IMR-90 (cell line): ENCODE data around the gene PTPRF. TPM values are rescaled to one million over a fixed set of nuclear protein-coding genes. Genes with fewer than 3 reads are reported as not detected.

Experiments used
- ATAC-seq: fragments of 200-7000 bp; cut with Tn5 transposase; 2 replicates; pipeline ENCODE4 v1.9.1; 2020; ENCODE audit warnings: low read depth, mild to moderate bottlenecking, moderate library complexity
- BruUV-seq: library from RNA; stranded (reverse); fragments of 400-500 nt; replicated peaks from 2 replicates; lab custom pipeline; 2021; lab: Mats Ljungman, UMichigan
- CTCF ChIA-PET: fragments of 300-600 bp; formaldehyde crosslinking; extraction: SDS; loops from one replicate; lab custom pipeline; 2021; ENCODE audit warnings: antibody characterized with exemption; lab: Yijun Ruan, JAX
- POLR2A ChIA-PET: fragments of 300-600 bp; sonication (Branson Sonifier 250); formaldehyde crosslinking; loops from one replicate; lab custom pipeline; 2022; ENCODE audit warnings: antibody characterized with exemption; ENCODE audit not compliant: unreplicated experiment; lab: Charles Lee
- DNase-seq: peaks from one replicate; pipeline ENCODE4 v3.0.0; 2013
- H2AFZ ChIP-seq: replicated peaks from 2 replicates; pipeline ENCODE3; 2013; ENCODE audit warnings: low read length, mild to moderate bottlenecking; ENCODE audit not compliant: poor library complexity
- H2AK5ac ChIP-seq: 2 replicates; pipeline ENCODE4 v1.6.1; 2013; ENCODE audit warnings: low read depth, low read length, inconsistent platforms
- H2AK9ac ChIP-seq: replicated peaks from 2 replicates; pipeline ENCODE3; 2013; ENCODE audit warnings: mild to moderate bottlenecking, low read depth, low read length, moderate library complexity; ENCODE audit not compliant: poor library complexity
- H2BK120ac ChIP-seq: 2 replicates; pipeline ENCODE4 v1.6.1; 2013; ENCODE audit warnings: low read depth, low read length, inconsistent platforms
- H2BK15ac ChIP-seq: 3 replicates; pipeline ENCODE4 v1.6.1; 2013; ENCODE audit warnings: low read depth, low read length, inconsistent platforms
- H2BK20ac ChIP-seq: 2 replicates; pipeline ENCODE4 v1.6.1; 2013; ENCODE audit warnings: low read depth, mild to moderate bottlenecking, inconsistent platforms, low read length, moderate library complexity
- H2BK5ac ChIP-seq: 2 replicates; pipeline ENCODE4 v1.6.1; 2013; ENCODE audit warnings: mild to moderate bottlenecking, low read depth, low read length, inconsistent platforms; ENCODE audit not compliant: poor library complexity, severe bottlenecking
- H3K14ac ChIP-seq: replicated peaks from 2 replicates; pipeline ENCODE4 v1.6.1; 2013; ENCODE audit warnings: low read depth, low read length, inconsistent platforms
- H3K18ac ChIP-seq: 2 replicates; pipeline ENCODE4 v1.6.1; 2013; ENCODE audit warnings: low read depth, low read length, control low read depth
- H3K23ac ChIP-seq: 2 replicates; pipeline ENCODE4 v1.6.1; 2013; ENCODE audit warnings: low read depth, low read length, inconsistent platforms
- H3K27ac ChIP-seq: 2 replicates; pipeline ENCODE4 v1.5.1; 2013; ENCODE audit warnings: mild to moderate bottlenecking, control low read depth, low read length; ENCODE audit not compliant: insufficient read depth
- H3K27me3 ChIP-seq: 2 replicates; pipeline ENCODE4 v1.6.1; 2013; ENCODE audit warnings: low read length; ENCODE audit not compliant: control insufficient read depth, insufficient read depth
- H3K36me3 ChIP-seq: 2 replicates; pipeline ENCODE4 v1.6.1; 2013; ENCODE audit warnings: low read length, mixed read lengths; ENCODE audit not compliant: control insufficient read depth, insufficient read depth
- H3K4ac ChIP-seq: 2 replicates; pipeline ENCODE4 v1.6.1; 2013; ENCODE audit warnings: low read depth, low read length, inconsistent platforms
- H3K4me1 ChIP-seq: 2 replicates; pipeline ENCODE4 v1.6.1; 2013; ENCODE audit warnings: low read length, mixed read lengths; ENCODE audit not compliant: control insufficient read depth, insufficient read depth
- H3K4me2 ChIP-seq: 2 replicates; pipeline ENCODE4 v1.6.1; 2013; ENCODE audit warnings: low read depth, mild to moderate bottlenecking, control low read depth, low read length, moderate library complexity
- H3K4me3 ChIP-seq: 2 replicates; pipeline ENCODE4 v1.5.1; 2013; ENCODE audit warnings: low read depth, mild to moderate bottlenecking, control low read depth, low read length, moderate library complexity; ENCODE audit not compliant: insufficient read depth
- H3K56ac ChIP-seq: 2 replicates; pipeline ENCODE4 v1.6.1; 2013; ENCODE audit warnings: low read length, inconsistent platforms; ENCODE audit not compliant: insufficient read depth; ENCODE audit errors: extremely low read depth
- H3K79me1 ChIP-seq, 2 experiments: 2 replicates each; pipeline ENCODE4 v1.6.1; 2013; ENCODE audit warnings: low read length in 2 of 2, inconsistent platforms in 1 of 2, low read depth in 1 of 2
- H3K9ac ChIP-seq: 2 replicates; pipeline ENCODE4 v1.6.1; 2013; ENCODE audit warnings: low read depth, low read length, control low read depth
- H3K9me1 ChIP-seq: 2 replicates; pipeline ENCODE4 v1.6.1; 2013; ENCODE audit warnings: low read length, inconsistent platforms; ENCODE audit not compliant: insufficient read depth
- H3K9me3 ChIP-seq: 2 replicates; pipeline ENCODE4 v1.6.1; 2013; ENCODE audit warnings: low read length; ENCODE audit not compliant: control insufficient read depth, insufficient read depth
- H4K20me1 ChIP-seq: 2 replicates; pipeline ENCODE4 v1.6.1; 2013; ENCODE audit warnings: low read length, inconsistent platforms; ENCODE audit not compliant: insufficient read depth
- H4K5ac ChIP-seq: 2 replicates; pipeline ENCODE4 v1.6.1; 2013; ENCODE audit warnings: mild to moderate bottlenecking, low read depth, low read length, control low read depth
- H4K8ac ChIP-seq, 2 experiments: 2 replicates each; pipeline ENCODE4 v1.6.1; 2013; ENCODE audit warnings: low read depth in 2 of 2, low read length in 2 of 2, control low read depth in 1 of 2, inconsistent platforms in 1 of 2
- H4K91ac ChIP-seq: 2 replicates; pipeline ENCODE4 v1.6.1; 2013; ENCODE audit warnings: low read depth, low read length, inconsistent platforms; ENCODE audit not compliant: insufficient read depth
- BHLHE40 ChIP-seq: fragments of 150-350 bp; IDR thresholded peaks from 2 replicates; pipeline ENCODE4 v1.6.1; 2016; ENCODE audit warnings: mild to moderate bottlenecking, low read depth, low read length
- CEBPB ChIP-seq: IDR thresholded peaks from 2 replicates; pipeline ENCODE4 v1.6.1; 2012; ENCODE audit warnings: low read depth, low read length, improper control_type of control experiment
- CHD1 ChIP-seq: IDR thresholded peaks from 2 replicates; pipeline ENCODE4 v1.6.1; 2012; ENCODE audit warnings: low read depth, low read length, improper control_type of control experiment
- FOS ChIP-seq: fragments of 150-350 bp; IDR thresholded peaks from 2 replicates; pipeline ENCODE4 v1.6.1; 2016; ENCODE audit warnings: low read depth, low read length
- MAFK ChIP-seq: IDR thresholded peaks from 2 replicates; pipeline ENCODE4 v1.6.1; 2012; ENCODE audit warnings: low read depth, low read length, improper control_type of control experiment
- MAZ ChIP-seq: IDR thresholded peaks from 2 replicates; pipeline ENCODE4 v1.6.1; 2012; ENCODE audit warnings: low read depth, mild to moderate bottlenecking, low read length, improper control_type of control experiment, moderate library complexity, borderline replicate concordance
- MXI1 ChIP-seq: IDR thresholded peaks from 2 replicates; pipeline ENCODE4 v1.6.1; 2012; ENCODE audit warnings: low read depth, mild to moderate bottlenecking, low read length, moderate library complexity, borderline replicate concordance
- NFE2L2 ChIP-seq: fragments of 150-350 bp; IDR thresholded peaks from 2 replicates; pipeline ENCODE4 v1.6.1; 2016; ENCODE audit warnings: low read depth, mild to moderate bottlenecking, low read length
- POLR2A ChIP-seq: IDR thresholded peaks from 2 replicates; pipeline ENCODE4 v1.6.1; 2012; ENCODE audit warnings: mild to moderate bottlenecking, low read depth, low read length
- RAD21 ChIP-seq: IDR thresholded peaks from 2 replicates; pipeline ENCODE4 v1.6.1; 2012; ENCODE audit warnings: low read length, improper control_type of control experiment
- RCOR1 ChIP-seq: IDR thresholded peaks from 2 replicates; pipeline ENCODE4 v1.6.1; 2012; ENCODE audit warnings: mild to moderate bottlenecking, low read length, improper control_type of control experiment; ENCODE audit not compliant: insufficient replicate concordance
- RFX5 ChIP-seq: IDR thresholded peaks from 2 replicates; pipeline ENCODE4 v1.8.0; 2012; ENCODE audit warnings: low read depth, mild to moderate bottlenecking, low read length, moderate library complexity
- WGBS, 2 experiments: methylation state at CpG; one replicate each; pipeline versions ENCODE4 v1.1.5 to v1.1.7; 2013; ENCODE audit warnings: missing lambda C conversion rate in 2 of 2; ENCODE audit not compliant: insufficient read length in 1 of 2; ENCODE audit errors: extremely low coverage in 2 of 2; 5-methylcytosine and 5-hydroxymethylcytosine counted together
- dilution Hi-C: fragments of 300-500 bp; cut with HindIII; formaldehyde crosslinking; loops from one replicate; pipeline ENCODE4 v1.14.3; 2018; ENCODE audit warnings: low sequenced_read_pairs; ENCODE audit not compliant: unreplicated experiment
- in situ Hi-C: fragments of 300-500 bp; cut with MboI; formaldehyde crosslinking; loops from 3 replicates; pipeline ENCODE4 v1.14.3; 2019; ENCODE audit warnings: low sequenced_read_pairs, inconsistent platforms, mixed read lengths
- intact Hi-C: fragments of 100-400 bp; cut with micrococcal nuclease; formaldehyde crosslinking; loops from 2 replicates; pipeline ENCODE4 v1.10.0; 2022
- polyA plus RNA-seq, 3 experiments: library from polyadenylated mRNA; depleted of rRNA; stranded (reverse); fragments of >200 nt; gene quantifications; 2 replicates each; pipeline ENCODE4 v1.2.3, GENCODE V29; 2012; ENCODE audit warnings: low replicate concordance in 1 of 3
- total RNA-seq: library from RNA; depleted of rRNA; stranded (reverse); fragments of >200 nt; gene quantifications from 2 replicates; pipeline ENCODE4 v1.2.3, GENCODE V29; 2012
- TF ChIP-seq, protein P1 (sequence below): conservative IDR thresholded peaks from 2 replicates; pipeline ENCODE4 v1.5.1; 2012; ENCODE audit warnings: mild to moderate bottlenecking, low read depth, low read length, improper control_type of control experiment
- TF ChIP-seq, protein P2 (sequence below): fragments of 150-350 bp; IDR thresholded peaks from 2 replicates; pipeline ENCODE4 v1.6.1; 2016; ENCODE audit warnings: low read depth, mild to moderate bottlenecking, low read length, moderate library complexity, borderline replicate concordance
- TF ChIP-seq, protein P3 (sequence below): fragments of 150-350 bp; IDR thresholded peaks from 2 replicates; pipeline ENCODE4 v1.6.1; 2017; ENCODE audit warnings: mild to moderate bottlenecking, antibody characterized with exemption, low read length, low read depth

PTPRF gene
- total and polyA plus RNA-seq, 2 of the 4 experiments (the other 2 are of a cell fraction) = 25.8 to 92.3 TPM

DNA sequence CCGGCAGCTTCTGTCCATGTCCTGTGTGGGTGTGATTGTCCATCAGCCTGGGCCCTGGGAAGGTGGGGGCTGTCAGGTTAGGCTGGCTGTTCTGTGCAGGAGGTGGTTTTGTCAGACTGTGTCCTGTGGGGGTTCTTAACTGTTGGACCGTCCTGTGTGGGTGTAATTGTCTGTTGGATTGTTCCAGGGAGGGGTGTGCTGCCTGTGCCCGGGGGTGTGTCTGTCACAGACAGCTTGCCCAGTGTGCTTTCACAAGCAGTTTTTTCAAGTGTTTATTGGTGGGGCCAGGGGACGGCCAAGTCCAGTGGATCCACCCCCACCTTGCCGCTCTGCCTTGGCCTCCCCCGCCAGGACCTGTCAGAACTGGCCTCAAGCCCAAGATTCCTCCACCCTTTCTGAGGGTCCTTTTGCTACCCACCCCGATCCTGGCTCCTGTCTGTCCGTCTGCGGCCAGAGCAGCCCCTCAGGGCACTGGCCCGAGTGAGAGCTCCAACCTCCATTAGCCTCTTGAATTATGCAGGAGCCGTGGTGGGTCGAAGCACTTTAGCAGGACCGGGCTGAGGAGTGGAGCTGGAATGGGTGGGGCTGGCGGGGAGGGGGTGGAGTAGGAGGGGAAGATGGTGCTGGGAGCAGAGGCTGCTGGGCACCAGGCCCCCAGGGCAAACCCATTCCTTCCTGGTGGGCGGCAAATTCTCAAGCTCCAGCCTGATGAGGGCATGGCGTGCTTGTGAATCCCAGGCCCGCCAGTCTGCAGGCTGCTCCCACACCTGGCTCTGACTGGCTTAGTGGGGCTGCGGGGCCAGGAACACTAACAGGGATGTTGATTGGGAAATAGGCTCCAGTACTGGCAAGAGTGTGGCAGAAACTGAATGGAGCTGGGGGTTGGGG lies 47.2 kb downstream of the PTPRF start:
- ATAC-seq (no peak), DNase-seq (no peak)
- Histone ChIP-seq H3K9ac (no peak overlapping the region), H2BK20ac (no peak overlapping the region), H3K23ac (no peak overlapping the region; the same call in 1 of the 2 replicates), H3K27ac (no peak overlapping the region), H2AFZ (no peak overlapping the region), H2BK15ac (no peak overlapping the region), H3K4me3 (no peak overlapping the region), H3K56ac (no peak overlapping the region), H3K36me3 (peaks cover 32% of the 10 kb centered on the region), H3K4me1 (peaks cover 7% of the 10 kb centered on the region), H4K8ac (no peak overlapping the region), H3K4ac (no peak overlapping the region), H4K20me1 (peaks cover 6% of the 10 kb centered on the region), H2AK5ac (no peak overlapping the region), H3K9me3 (no peaks in the 10 kb centered on the region), H2AK9ac (peak overlapping the region; percentile 15), H2BK120ac (no peak overlapping the region), H2BK5ac (no peak overlapping the region), H3K9me1 (peaks cover 21% of the 10 kb centered on the region), H3K27me3 (no peaks in the 10 kb centered on the region), H4K91ac (no peak overlapping the region), H4K5ac (no peak overlapping the region), H3K79me1 (peaks cover 7 to 39% of the 10 kb centered on the region in 2 experiments), H3K4me2 (no peak overlapping the region), H3K18ac (no peak overlapping the region), H3K14ac (no peak overlapping the region)
- dilution Hi-C loops (no loop called here), intact Hi-C loops (no loop called here), in situ Hi-C loops (no loop called here)
- WGBS, 2 experiments = 94% methylated on average over 3 of the region's 18 CpGs; no CpG with 5 or more reads in 1 of the 2 experiments
- no TSS peak for BruUV-seq
- CTCF ChIA-PET = no interaction called here
- POLR2A ChIA-PET = no interaction called here
- TF ChIP-seq RFX5 = no peak
- TF ChIP-seq NFE2L2 = no peak
- no peak for TF ChIP-seq MXI1
- TF ChIP-seq BHLHE40 = no peak
- no peak for TF ChIP-seq MAFK
- TF ChIP-seq, protein P1, sequence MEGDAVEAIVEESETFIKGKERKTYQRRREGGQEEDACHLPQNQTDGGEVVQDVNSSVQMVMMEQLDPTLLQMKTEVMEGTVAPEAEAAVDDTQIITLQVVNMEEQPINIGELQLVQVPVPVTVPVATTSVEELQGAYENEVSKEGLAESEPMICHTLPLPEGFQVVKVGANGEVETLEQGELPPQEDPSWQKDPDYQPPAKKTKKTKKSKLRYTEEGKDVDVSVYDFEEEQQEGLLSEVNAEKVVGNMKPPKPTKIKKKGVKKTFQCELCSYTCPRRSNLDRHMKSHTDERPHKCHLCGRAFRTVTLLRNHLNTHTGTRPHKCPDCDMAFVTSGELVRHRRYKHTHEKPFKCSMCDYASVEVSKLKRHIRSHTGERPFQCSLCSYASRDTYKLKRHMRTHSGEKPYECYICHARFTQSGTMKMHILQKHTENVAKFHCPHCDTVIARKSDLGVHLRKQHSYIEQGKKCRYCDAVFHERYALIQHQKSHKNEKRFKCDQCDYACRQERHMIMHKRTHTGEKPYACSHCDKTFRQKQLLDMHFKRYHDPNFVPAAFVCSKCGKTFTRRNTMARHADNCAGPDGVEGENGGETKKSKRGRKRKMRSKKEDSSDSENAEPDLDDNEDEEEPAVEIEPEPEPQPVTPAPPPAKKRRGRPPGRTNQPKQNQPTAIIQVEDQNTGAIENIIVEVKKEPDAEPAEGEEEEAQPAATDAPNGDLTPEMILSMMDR = no peak
- TF ChIP-seq RCOR1 = no peak
- TF ChIP-seq CEBPB = no peak
- TF ChIP-seq, protein P2, sequence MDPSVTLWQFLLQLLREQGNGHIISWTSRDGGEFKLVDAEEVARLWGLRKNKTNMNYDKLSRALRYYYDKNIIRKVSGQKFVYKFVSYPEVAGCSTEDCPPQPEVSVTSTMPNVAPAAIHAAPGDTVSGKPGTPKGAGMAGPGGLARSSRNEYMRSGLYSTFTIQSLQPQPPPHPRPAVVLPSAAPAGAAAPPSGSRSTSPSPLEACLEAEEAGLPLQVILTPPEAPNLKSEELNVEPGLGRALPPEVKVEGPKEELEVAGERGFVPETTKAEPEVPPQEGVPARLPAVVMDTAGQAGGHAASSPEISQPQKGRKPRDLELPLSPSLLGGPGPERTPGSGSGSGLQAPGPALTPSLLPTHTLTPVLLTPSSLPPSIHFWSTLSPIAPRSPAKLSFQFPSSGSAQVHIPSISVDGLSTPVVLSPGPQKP = no peak
- no peak for TF ChIP-seq MAZ
- TF ChIP-seq, protein P3, sequence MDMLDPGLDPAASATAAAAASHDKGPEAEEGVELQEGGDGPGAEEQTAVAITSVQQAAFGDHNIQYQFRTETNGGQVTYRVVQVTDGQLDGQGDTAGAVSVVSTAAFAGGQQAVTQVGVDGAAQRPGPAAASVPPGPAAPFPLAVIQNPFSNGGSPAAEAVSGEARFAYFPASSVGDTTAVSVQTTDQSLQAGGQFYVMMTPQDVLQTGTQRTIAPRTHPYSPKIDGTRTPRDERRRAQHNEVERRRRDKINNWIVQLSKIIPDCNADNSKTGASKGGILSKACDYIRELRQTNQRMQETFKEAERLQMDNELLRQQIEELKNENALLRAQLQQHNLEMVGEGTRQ = no peak
- no peak for TF ChIP-seq RAD21
- no peak for TF ChIP-seq FOS
- no peak for TF ChIP-seq POLR2A
- TF ChIP-seq CHD1 = no peak
